ENCODE results near the gene VEGFC. TPM values are rescaled to one million over a fixed set of nuclear protein-coding genes. Genes with fewer than 3 reads are reported as not detected.
A peak's percentile ranks its signal among the peaks of the same experiment; 100 is the strongest.

VEGFC gene
- polyA plus RNA-seq, 1 donor (not counting 4 experiments of a cell fraction or from before 2014, with no cell fraction given): 19.4 TPM

DNA sequence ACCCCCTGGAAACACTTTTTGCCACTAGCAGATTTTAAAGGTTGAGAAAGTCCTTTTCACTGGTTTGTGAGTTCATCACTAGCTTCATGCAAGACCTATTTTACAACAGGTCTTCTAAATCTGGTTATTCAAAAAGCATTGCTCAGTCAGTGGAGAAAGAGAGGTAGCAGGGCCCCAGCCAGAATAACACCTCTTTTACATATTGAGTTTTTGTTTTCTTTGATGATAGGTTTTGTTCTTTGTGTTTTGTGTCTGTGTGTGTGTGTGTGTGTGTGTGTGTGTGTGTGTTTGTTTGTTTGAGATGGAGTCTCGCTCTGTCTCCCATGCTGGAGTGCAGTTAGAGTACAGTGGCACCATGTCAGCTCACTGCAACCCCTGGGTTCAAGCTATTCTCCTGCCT is 2.7 kb upstream of the VEGFC start:
- Histone ChIP-seq H3K9ac (ENCODE audit: control insufficient read depth, extremely low read depth, insufficient read depth, low read length) (no peak overlapping the region), H3K27me3 (ENCODE audit: control insufficient read depth, extremely low read depth, insufficient read depth, low read length) (no peaks in the 10 kb centered on the region), H3K4me1 (ENCODE audit: control insufficient read depth, extremely low read depth, insufficient read depth, low read length) (peaks cover 18% of the 10 kb centered on the region), H3K79me2 (ENCODE audit: control insufficient read depth, insufficient read depth, low read length) (peaks cover 16% of the 10 kb centered on the region), H4K20me1 (ENCODE audit: control insufficient read depth, extremely low read depth, insufficient read depth, low read length) (no peaks in the 10 kb centered on the region), H2AFZ (ENCODE audit: control insufficient read depth, low read length) (no peak overlapping the region), H3K4me2 (ENCODE audit: control insufficient read depth, extremely low read depth, insufficient read depth, low read depth, low read length) (no peak overlapping the region), H3K9me1 (ENCODE audit: control insufficient read depth, extremely low read depth, insufficient read depth, low read length) (no peaks in the 10 kb centered on the region), H3K9me3 (ENCODE audit: control insufficient read depth, low read depth, low read length) (no peaks in the 10 kb centered on the region), H3K4me3 (ENCODE audit: control insufficient read depth in 2 of 3, extremely low read depth in 1 of 3, insufficient read depth in 2 of 3, low read depth in 1 of 3, low read length in 3 of 3) (no peak overlapping the region), H3K27ac (ENCODE audit: control insufficient read depth, insufficient read depth, low read length) (no peak overlapping the region), H3K36me3 (ENCODE audit: control insufficient read depth in 2 of 2, extremely low read depth in 1 of 2, insufficient read depth in 2 of 2, low read length in 2 of 2) (no peaks in the 10 kb centered on the region)
- TF ChIP-seq, protein P1, sequence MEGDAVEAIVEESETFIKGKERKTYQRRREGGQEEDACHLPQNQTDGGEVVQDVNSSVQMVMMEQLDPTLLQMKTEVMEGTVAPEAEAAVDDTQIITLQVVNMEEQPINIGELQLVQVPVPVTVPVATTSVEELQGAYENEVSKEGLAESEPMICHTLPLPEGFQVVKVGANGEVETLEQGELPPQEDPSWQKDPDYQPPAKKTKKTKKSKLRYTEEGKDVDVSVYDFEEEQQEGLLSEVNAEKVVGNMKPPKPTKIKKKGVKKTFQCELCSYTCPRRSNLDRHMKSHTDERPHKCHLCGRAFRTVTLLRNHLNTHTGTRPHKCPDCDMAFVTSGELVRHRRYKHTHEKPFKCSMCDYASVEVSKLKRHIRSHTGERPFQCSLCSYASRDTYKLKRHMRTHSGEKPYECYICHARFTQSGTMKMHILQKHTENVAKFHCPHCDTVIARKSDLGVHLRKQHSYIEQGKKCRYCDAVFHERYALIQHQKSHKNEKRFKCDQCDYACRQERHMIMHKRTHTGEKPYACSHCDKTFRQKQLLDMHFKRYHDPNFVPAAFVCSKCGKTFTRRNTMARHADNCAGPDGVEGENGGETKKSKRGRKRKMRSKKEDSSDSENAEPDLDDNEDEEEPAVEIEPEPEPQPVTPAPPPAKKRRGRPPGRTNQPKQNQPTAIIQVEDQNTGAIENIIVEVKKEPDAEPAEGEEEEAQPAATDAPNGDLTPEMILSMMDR (optimal IDR thresholded peaks at IDR 0.05 in 1 of 3, IDR thresholded peaks at IDR 0.05 in 1 of 3, conservative IDR thresholded peaks at IDR 0.05 in 1 of 3; ENCODE audit: extremely low read depth in 1 of 3, insufficient read depth in 2 of 3, low read length in 3 of 3): no peak
- no peak for TF ChIP-seq EZH2 (IDR thresholded peaks at IDR 0.05; ENCODE audit: low read length)
- dilution Hi-C loops (cut with MboI; ENCODE audit: extremely low pct_ligation_motif_present, low sequenced_read_pairs): no loop called here
- FAIRE-seq: no peak
- no peak for DNase-seq (ENCODE audit: low read depth, low spot score)

DNA sequence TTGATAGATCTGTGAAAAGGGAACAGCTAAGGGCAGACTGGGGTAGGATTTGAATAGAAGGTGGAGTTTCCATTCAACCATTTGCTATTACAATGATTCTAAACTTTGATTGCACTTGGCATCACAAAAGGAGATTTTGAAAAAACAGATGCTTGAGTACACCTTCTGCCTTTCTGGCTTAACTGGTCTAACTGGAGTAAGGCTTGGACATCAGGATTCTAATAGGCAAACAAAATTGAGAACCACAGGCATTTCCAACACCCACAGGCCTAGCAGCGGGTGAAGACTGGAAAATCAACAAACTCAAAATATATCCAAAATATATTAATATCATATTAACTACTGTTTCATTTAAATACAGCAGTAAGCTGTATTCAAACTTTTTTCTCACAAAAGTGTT is 1.9 kb upstream of the VEGFC start:
- Histone ChIP-seq H3K9me3 (ENCODE audit: control insufficient read depth, low read depth, low read length) (no peaks in the 10 kb centered on the region), H3K36me3 (ENCODE audit: control insufficient read depth in 2 of 2, extremely low read depth in 1 of 2, insufficient read depth in 2 of 2, low read length in 2 of 2) (no peaks in the 10 kb centered on the region), H3K4me1 (ENCODE audit: control insufficient read depth, extremely low read depth, insufficient read depth, low read length) (peaks cover 18% of the 10 kb centered on the region), H3K4me3 (ENCODE audit: control insufficient read depth in 2 of 3, extremely low read depth in 1 of 3, insufficient read depth in 2 of 3, low read depth in 1 of 3, low read length in 3 of 3) (peak overlapping the region in 1 of 3 experiments; percentile 28), H3K4me2 (ENCODE audit: control insufficient read depth, extremely low read depth, insufficient read depth, low read depth, low read length) (peak overlapping the region; percentile 35), H3K27me3 (ENCODE audit: control insufficient read depth, extremely low read depth, insufficient read depth, low read length) (no peaks in the 10 kb centered on the region), H3K27ac (ENCODE audit: control insufficient read depth, insufficient read depth, low read length) (peak overlapping the region; percentile 53), H3K79me2 (ENCODE audit: control insufficient read depth, insufficient read depth, low read length) (peaks cover 24% of the 10 kb centered on the region), H2AFZ (ENCODE audit: control insufficient read depth, low read length) (peak overlapping the region; percentile 63), H3K9ac (ENCODE audit: control insufficient read depth, extremely low read depth, insufficient read depth, low read length) (no peak overlapping the region), H3K9me1 (ENCODE audit: control insufficient read depth, extremely low read depth, insufficient read depth, low read length) (no peaks in the 10 kb centered on the region), H4K20me1 (ENCODE audit: control insufficient read depth, extremely low read depth, insufficient read depth, low read length) (no peaks in the 10 kb centered on the region)
- DNase-seq (ENCODE audit: low read depth, low spot score) (no peak), FAIRE-seq (no peak)
- dilution Hi-C loops (cut with MboI; ENCODE audit: extremely low pct_ligation_motif_present, low sequenced_read_pairs): no loop called here
- TF ChIP-seq, protein P1 (optimal IDR thresholded peaks at IDR 0.05 in 1 of 3, IDR thresholded peaks at IDR 0.05 in 1 of 3, conservative IDR thresholded peaks at IDR 0.05 in 1 of 3; ENCODE audit: extremely low read depth in 1 of 3, insufficient read depth in 2 of 3, low read length in 3 of 3): no peak
- no peak for TF ChIP-seq EZH2 (IDR thresholded peaks at IDR 0.05; ENCODE audit: low read length)

All from keratinocyte (primary cell).